Stomach (tissue), 9 donors: ENCODE data around the gene FGF22. TPM values are rescaled to one million over a fixed set of nuclear protein-coding genes. Genes with fewer than 3 reads are reported as not detected.
A peak's percentile ranks its signal among the peaks of the same experiment; 100 is the strongest.

ENCODE experiments used
- DNase-seq, 2 donors: peaks; one replicate each; pipeline versions ENCODE4 v3.0.0 to v3.0.0-alpha.2; 2013 to 2019
- H3K27ac ChIP-seq, 5 donors: fragments of 200-600 bp in 4 of 5; sonication (generic) in 4 of 5; one replicate each; pipeline ENCODE4 v1.5.1; 2013 to 2019; ENCODE audit warnings: mild to moderate bottlenecking in 1 of 5, moderate library complexity in 1 of 5
- H3K27me3 ChIP-seq, 3 donors: fragments of 200-600 bp; sonication (generic); one replicate each; pipeline ENCODE4 v1.5.1; 2017 to 2019; ENCODE audit warnings: mixed run types in 1 of 3
- H3K36me3 ChIP-seq, 4 donors: fragments of 200-600 bp; sonication (generic); 1 replicate in 3 of 4; 2 replicates in 1 of 4; pipeline ENCODE4 v1.5.1; 2016 to 2019
- H3K4me1 ChIP-seq, 4 donors: fragments of 200-600 bp; sonication (generic); one replicate each; pipeline ENCODE4 v1.5.1; 2016 to 2019
- H3K4me3 ChIP-seq, 4 donors: fragments of 200-600 bp; sonication (generic) in 3 of 4; one replicate each; pipeline ENCODE4 v1.5.1; 2016 to 2019; ENCODE audit warnings: mild to moderate bottlenecking in 1 of 4
- H3K9me3 ChIP-seq, 4 donors: fragments of 200-600 bp; sonication (generic); one replicate each; pipeline ENCODE4 v1.5.1; 2016 to 2019
- CTCF ChIP-seq, 7 experiments: fragments of 450-650 bp in 4 of 7; fragments of 200-600 bp in 3 of 7; sonication (generic) in 3 of 7; IDR thresholded peaks; one replicate each; pipeline ENCODE4 v1.5.1; 2016 to 2019; ENCODE audit warnings: antibody characterized with exemption in 7 of 7, control low read depth in 2 of 7, mild to moderate bottlenecking in 1 of 7
- EP300 ChIP-seq: sonication (generic); formaldehyde crosslinking; IDR thresholded peaks from one replicate; pipeline ENCODE4 v1.6.1; 2017; ENCODE audit warnings: antibody characterized with exemption
- POLR2A ChIP-seq, 4 donors: fragments of 450-650 bp; IDR thresholded peaks; one replicate each; pipeline ENCODE4 v1.6.1; 2016; ENCODE audit warnings: antibody characterized with exemption in 4 of 4, control low read depth in 2 of 4, mild to moderate bottlenecking in 1 of 4, moderate library complexity in 1 of 4
- POLR2AphosphoS5 ChIP-seq, 3 donors: sonication (generic); formaldehyde crosslinking; IDR thresholded peaks; one replicate each; pipeline ENCODE4 v1.6.1; 2016; ENCODE audit warnings: antibody characterized with exemption in 3 of 3
- WGBS, 5 donors: extraction: QIAGEN DNeasy Blood & Tissue Kit in 3 of 5; methylation state at CpG; one replicate each; pipeline versions ENCODE4 v1.1.5 to v1.1.7; 2013 to 2018; 5-methylcytosine and 5-hydroxymethylcytosine counted together
- intact Hi-C: fragments of 100-400 bp; cut with DNase I; formaldehyde crosslinking; loops from one replicate; pipeline ENCODE4 v1.15.1; 2023; ENCODE audit warnings: low total_unique reads
- polyA plus RNA-seq, 3 donors: library from polyadenylated mRNA; stranded (reverse); fragments of 200-250 nt; gene quantifications; one replicate each; pipeline ENCODE4 v1.2.3, GENCODE V29; 2013
- total RNA-seq, 5 donors: library from RNA; depleted of rRNA; stranded (reverse); fragments of >200 nt; gene quantifications; one replicate each; pipeline versions ENCODE4 v1.1.0 to v1.2.3, GENCODE V29; 2014 to 2016
- donor health status: healthy with polysubstance abuse.
- donor health status: Bipolar disorder and iron deficiency.
- donor health status: healthy.

Gene FGF22
- total and polyA plus RNA-seq, 8 donors, result 0.37 to 0.76 (median 0.46) TPM; not detected in 4

- Histone ChIP-seq H3K4me1 (peaks cover 13 to 35% (median 31%) of the 10 kb centered on the region in 4 donors), H3K36me3 (no peaks in the 10 kb centered on the region), H3K27ac (no peak overlapping the region), H3K27me3 (peaks cover 33 to 92% (median 49%) of the 10 kb centered on the region in 3 donors), H3K9me3 (no peaks in the 10 kb centered on the region), H3K4me3 (no peak overlapping the region)
- intact Hi-C loops, result no loop called here
- 33 to 38% (median 36%) methylated on average over 16 to 75 of the region's 75 CpGs for WGBS, 5 donors
- TF ChIP-seq CTCF (IDR thresholded peaks at IDR 0.05) (no peak), POLR2AphosphoS5 (IDR thresholded peaks at IDR 0.05) (no peak), POLR2A (IDR thresholded peaks at IDR 0.05) (no peak), EP300 (no peak)
- peak in 1 of 2 donors; percentile 79 for DNase-seq
Measured at GRCh38 chr19:591099-591958, 48.4 kb upstream of the FGF22 start.

GRCh38 chr19:592101-592500 is 47.6 kb upstream of the FGF22 start:
- 78 to 81% (median 81%) methylated on average over 12 to 19 of the region's 19 CpGs for WGBS, 5 donors
- Histone ChIP-seq H3K4me1 (peaks cover 13 to 35% (median 31%) of the 10 kb centered on the region in 4 donors), H3K27ac (no peak overlapping the region), H3K9me3 (no peaks in the 10 kb centered on the region), H3K36me3 (no peaks in the 10 kb centered on the region), H3K27me3 (peaks cover 33 to 93% (median 49%) of the 10 kb centered on the region in 3 donors), H3K4me3 (no peak overlapping the region)
- DNase-seq, result no peak
- intact Hi-C loops, result no loop called here
- TF ChIP-seq EP300 (no peak), POLR2A (IDR thresholded peaks at IDR 0.05) (no peak), POLR2AphosphoS5 (IDR thresholded peaks at IDR 0.05) (no peak), CTCF (IDR thresholded peaks at IDR 0.05) (no peak)

- Histone ChIP-seq H3K27ac (no peak overlapping the region), H3K27me3 (peaks cover 32 to 87% (median 43%) of the 10 kb centered on the region in 3 donors), H3K36me3 (no peaks in the 10 kb centered on the region), H3K4me3 (no peak overlapping the region), H3K4me1 (peaks cover 10 to 31% (median 27%) of the 10 kb centered on the region in 4 donors), H3K9me3 (no peaks in the 10 kb centered on the region)
- intact Hi-C loops, result no loop called here
- TF ChIP-seq EP300, result no peak
- no peak for TF ChIP-seq POLR2AphosphoS5 (IDR thresholded peaks at IDR 0.05)
- no peak for TF ChIP-seq CTCF (IDR thresholded peaks at IDR 0.05)
- TF ChIP-seq POLR2A (IDR thresholded peaks at IDR 0.05), result no peak
- 72 to 88% (median 82%) methylated on average over 16 to 18 of the region's 18 CpGs for WGBS, 5 donors
- no peak for DNase-seq
Measured at GRCh38 chr19:593055-593454, 46.6 kb upstream of the FGF22 start.

- Histone ChIP-seq H3K27ac (no peak overlapping the region), H3K4me1 (peaks cover 6 to 27% (median 22%) of the 10 kb centered on the region in 4 donors), H3K36me3 (no peaks in the 10 kb centered on the region), H3K9me3 (no peaks in the 10 kb centered on the region), H3K27me3 (peaks cover 27 to 82% (median 39%) of the 10 kb centered on the region in 3 donors), H3K4me3 (no peak overlapping the region)
- intact Hi-C loops, result no loop called here
- WGBS, 5 donors, result 56 to 68% (median 61%) methylated on average over 9 of the region's 9 CpGs
- DNase-seq, result no peak
- TF ChIP-seq POLR2AphosphoS5 (IDR thresholded peaks at IDR 0.05) (no peak), CTCF (IDR thresholded peaks at IDR 0.05) (no peak), POLR2A (IDR thresholded peaks at IDR 0.05) (no peak), EP300 (no peak)
Measured at GRCh38 chr19:593505-593904, 46.2 kb upstream of the FGF22 start.
